GM23338 (cell line): ENCODE results near the gene SAMD13. TPM values are rescaled to one million over a fixed set of nuclear protein-coding genes. Genes with fewer than 3 reads are reported as not detected.

Experiments
- ATAC-seq: fragments of 200-7000 bp; cut with Tn5 transposase; 3 replicates; pipeline ENCODE4 v1.9.1; 2020
- DNase-seq: peaks from one replicate; pipeline ENCODE4 v3.0.0-alpha.2; 2015; ENCODE audit warnings: low spot score
- H2AFZ ChIP-seq: fragments of 200-600 bp; sonication (generic); 2 replicates; pipeline ENCODE4 v1.8.0; 2016; ENCODE audit warnings: antibody characterized with exemption, mild to moderate bottlenecking, moderate library complexity
- H3F3A ChIP-seq: fragments of 200-600 bp; sonication (generic); replicated peaks from 2 replicates; pipeline ENCODE4 v1.8.0; 2017; ENCODE audit warnings: antibody characterized with exemption, mixed run types, low read depth
- H3K27ac ChIP-seq: fragments of 200-600 bp; sonication (generic); 2 replicates; pipeline ENCODE4 v1.6.1; 2016; ENCODE audit warnings: low read depth
- H3K27me3 ChIP-seq: fragments of 200-600 bp; sonication (generic); 2 replicates; pipeline ENCODE4 v1.8.0; 2016; ENCODE audit warnings: mild to moderate bottlenecking, mixed run types, moderate library complexity; ENCODE audit not compliant: insufficient read depth
- H3K36me3 ChIP-seq: fragments of 200-600 bp; sonication (generic); 2 replicates; pipeline ENCODE4 v1.8.0; 2016; ENCODE audit warnings: mild to moderate bottlenecking; ENCODE audit not compliant: insufficient read depth
- H3K4me1 ChIP-seq: fragments of 200-600 bp; sonication (generic); 2 replicates; pipeline ENCODE4 v1.8.0; 2016; ENCODE audit warnings: mild to moderate bottlenecking, moderate library complexity; ENCODE audit not compliant: insufficient read depth
- H3K4me2 ChIP-seq: fragments of 200-600 bp; sonication (generic); 2 replicates; pipeline ENCODE4 v1.7.1; 2017; ENCODE audit warnings: mixed run types
- H3K4me3 ChIP-seq: fragments of 200-600 bp; sonication (generic); 2 replicates; pipeline ENCODE4 v1.6.1; 2016; ENCODE audit warnings: mixed run types
- H3K79me2 ChIP-seq: fragments of 200-600 bp; sonication (generic); replicated peaks from 2 replicates; pipeline ENCODE4 v1.8.0; 2017; ENCODE audit warnings: mild to moderate bottlenecking; ENCODE audit not compliant: insufficient read depth
- H3K9me2 ChIP-seq: fragments of 200-600 bp; sonication (generic); 2 replicates; pipeline ENCODE4 v1.8.0; 2017; ENCODE audit not compliant: insufficient read depth
- H4K20me1 ChIP-seq: fragments of 200-600 bp; sonication (generic); replicated peaks from 2 replicates; pipeline ENCODE4 v1.8.0; 2017; ENCODE audit warnings: mild to moderate bottlenecking; ENCODE audit not compliant: insufficient read depth
- H3K27ac Mint-ChIP-seq: 2 replicates; pipeline ENCODE4 v1.8.0; 2020; ENCODE audit warnings: inconsistent platforms, mild to moderate bottlenecking, moderate library complexity, mixed read lengths
- H3K27me3 Mint-ChIP-seq: 3 replicates; pipeline ENCODE4 v1.8.0; 2022; ENCODE audit warnings: low read depth, mild to moderate bottlenecking, moderate library complexity, mixed read lengths, inconsistent platforms; ENCODE audit not compliant: insufficient read depth, poor library complexity
- H3K36me3 Mint-ChIP-seq: 3 replicates; pipeline ENCODE4 v1.8.0; 2021; ENCODE audit warnings: low read depth, mild to moderate bottlenecking, inconsistent platforms, moderate library complexity, mixed read lengths
- H3K4me1 Mint-ChIP-seq: 3 replicates; pipeline ENCODE4 v1.8.0; 2020; ENCODE audit warnings: mild to moderate bottlenecking, inconsistent platforms, mixed read lengths
- H3K4me3 Mint-ChIP-seq: 3 replicates; pipeline ENCODE4 v1.8.0; 2021; ENCODE audit warnings: moderate library complexity, mild to moderate bottlenecking, inconsistent platforms, mixed read lengths
- H3K9me3 Mint-ChIP-seq: 3 replicates; pipeline ENCODE4 v1.8.0; 2020; ENCODE audit warnings: moderate library complexity, mild to moderate bottlenecking, inconsistent platforms, mixed read lengths
- CREB1 ChIP-seq: fragments of 250-450 bp; sonication (Bioruptor Pico); IDR thresholded peaks from 2 replicates; pipeline ENCODE4 v1.5.0; 2020; ENCODE audit warnings: low read depth, mild to moderate bottlenecking, moderate library complexity
- EZH2 ChIP-seq: fragments of 200-600 bp; sonication (generic); IDR thresholded peaks from one replicate; pipeline ENCODE4 v1.8.0; 2017; ENCODE audit warnings: antibody characterized with exemption, mild to moderate bottlenecking, low read depth; ENCODE audit not compliant: unreplicated experiment
- EZH2phosphoT487 ChIP-seq: fragments of 200-600 bp; sonication (generic); IDR thresholded peaks from one replicate; pipeline ENCODE4 v1.8.1; 2018; ENCODE audit warnings: antibody characterized with exemption; ENCODE audit not compliant: unreplicated experiment
- JUNB ChIP-seq: IDR thresholded peaks from one replicate; pipeline ENCODE4 v1.6.1; 2016; ENCODE audit warnings: antibody characterized with exemption; ENCODE audit not compliant: unreplicated experiment
- POLR2AphosphoS5 ChIP-seq: IDR thresholded peaks from 2 replicates; pipeline ENCODE4 v1.6.1; 2016; ENCODE audit warnings: antibody characterized with exemption, low read depth
- STAT1 ChIP-seq: IDR thresholded peaks from one replicate; pipeline ENCODE4 v1.6.1; 2016; ENCODE audit warnings: antibody characterized with exemption; ENCODE audit not compliant: unreplicated experiment
- ZNF331 ChIP-seq: fragments of 250-450 bp; sonication (Bioruptor Pico); IDR thresholded peaks from 2 replicates; pipeline ENCODE4 v1.5.0; 2020; ENCODE audit warnings: low read depth, mild to moderate bottlenecking, moderate library complexity
- ZNF462 ChIP-seq: fragments of 250-450 bp; sonication (Bioruptor Pico); IDR thresholded peaks from 2 replicates; pipeline ENCODE4 v1.5.0; 2020; ENCODE audit warnings: mild to moderate bottlenecking, moderate library complexity
- polyA plus RNA-seq: library from polyadenylated mRNA; unstranded; fragments of >200 nt; fragmentation: Nextera tagmentation; extraction: Ambion mirVana; gene quantifications from 2 replicates; pipeline ENCODE4 v1.2.1, GENCODE V29; 2016
- total RNA-seq: library from RNA; depleted of rRNA; stranded (reverse); fragments of >200 nt; shearing (Covaris generic); gene quantifications from 2 replicates; pipeline ENCODE4 v1.2.3, GENCODE V29; 2014
- TF ChIP-seq, protein P1 (sequence below): IDR thresholded peaks from 2 replicates; pipeline ENCODE4 v1.6.1; 2016; ENCODE audit warnings: antibody characterized with exemption

SAMD13 gene
- total and polyA plus RNA-seq, 2 experiments from 2014 or later, result 2.5 to 3.6 TPM

GRCh38 chr1:84267476-84267875, 34.0 kb upstream of the SAMD13 start:
- H3K4me2 ChIP-seq, result no peak overlapping the region
- DNase-seq (no peak), ATAC-seq (no peak)
- H3K4me1 Mint-ChIP-seq, result peaks cover 17% of the 10 kb centered on the region
- peaks cover 16% of the 10 kb centered on the region for H3K4me1 ChIP-seq
- H3K36me3 Mint-ChIP-seq, result no peaks in the 10 kb centered on the region
- TF ChIP-seq ZNF462 (CRISPR knock-in tag), result no peak
- TF ChIP-seq EZH2phosphoT487, result no peak
- TF ChIP-seq POLR2AphosphoS5, result no peak
- no peak for TF ChIP-seq JUNB
- TF ChIP-seq STAT1, result no peak
- TF ChIP-seq, protein P1, sequence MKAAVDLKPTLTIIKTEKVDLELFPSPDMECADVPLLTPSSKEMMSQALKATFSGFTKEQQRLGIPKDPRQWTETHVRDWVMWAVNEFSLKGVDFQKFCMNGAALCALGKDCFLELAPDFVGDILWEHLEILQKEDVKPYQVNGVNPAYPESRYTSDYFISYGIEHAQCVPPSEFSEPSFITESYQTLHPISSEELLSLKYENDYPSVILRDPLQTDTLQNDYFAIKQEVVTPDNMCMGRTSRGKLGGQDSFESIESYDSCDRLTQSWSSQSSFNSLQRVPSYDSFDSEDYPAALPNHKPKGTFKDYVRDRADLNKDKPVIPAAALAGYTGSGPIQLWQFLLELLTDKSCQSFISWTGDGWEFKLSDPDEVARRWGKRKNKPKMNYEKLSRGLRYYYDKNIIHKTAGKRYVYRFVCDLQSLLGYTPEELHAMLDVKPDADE, result no peak
- TF ChIP-seq ZNF331 (CRISPR knock-in tag), result no peak
- no peak for TF ChIP-seq EZH2
- TF ChIP-seq CREB1 (CRISPR knock-in tag), result no peak
- H3K79me2 ChIP-seq, result no peaks in the 10 kb centered on the region
- no peak overlapping the region for H3K4me3 ChIP-seq
- H3F3A ChIP-seq, result no peaks in the 10 kb centered on the region
- no peak overlapping the region for H2AFZ ChIP-seq
- no peaks in the 10 kb centered on the region for H3K36me3 ChIP-seq
- no peaks in the 10 kb centered on the region for H4K20me1 ChIP-seq
- H3K4me3 Mint-ChIP-seq, result no peak overlapping the region
- no peaks in the 10 kb centered on the region for H3K9me3 Mint-ChIP-seq
- no peaks in the 10 kb centered on the region for H3K27me3 ChIP-seq
- H3K27ac ChIP-seq, result no peak overlapping the region
- no peak overlapping the region for H3K27ac Mint-ChIP-seq
- no peaks in the 10 kb centered on the region for H3K9me2 ChIP-seq
- no peaks in the 10 kb centered on the region for H3K27me3 Mint-ChIP-seq
